Cardiac fibroblast (primary cell): ENCODE measurements around the gene PODNL1.

Experiments
- DNase-seq, 2 donors: peaks; one replicate each; pipeline versions ENCODE4 v3.0.0 to v3.0.0-alpha.2; 2010; ENCODE audit warnings: low read depth in 2 of 2
- H3K4me3 ChIP-seq, 2 donors: replicated peaks in 1 of 2; 1 replicate in 1 of 2; 2 replicates in 1 of 2; pipeline ENCODE4 v1.5.1; 2011; ENCODE audit warnings: low read depth in 2 of 2, low read length in 2 of 2, mild to moderate bottlenecking in 2 of 2, moderate library complexity in 1 of 2
- CTCF ChIP-seq: IDR thresholded peaks from one replicate; pipeline ENCODE4 v1.5.1; 2011; ENCODE audit warnings: low read depth, mild to moderate bottlenecking, low read length, inconsistent platforms

Gene PODNL1

DNA sequence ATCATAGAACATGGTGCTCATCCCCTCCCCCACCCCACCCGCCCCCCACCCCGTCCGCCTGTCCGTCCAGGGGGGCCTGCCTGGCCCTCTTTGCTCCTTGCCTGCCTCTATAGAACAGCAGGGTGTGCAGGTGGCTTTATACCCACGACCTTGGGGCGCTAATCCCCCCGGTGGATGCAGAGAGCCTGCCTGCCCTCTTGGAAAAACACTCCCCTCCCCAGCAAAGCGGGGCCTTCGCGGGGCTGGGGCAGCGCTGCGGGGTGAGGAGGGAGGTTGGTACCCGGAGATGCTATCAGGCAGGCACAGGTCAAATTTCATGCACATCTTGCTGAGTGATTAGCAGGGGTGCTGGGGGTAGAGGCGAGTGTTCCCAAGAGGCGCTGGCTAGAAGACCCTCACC, 46.0 kb upstream of the PODNL1 start:
- no peak overlapping the region for H3K4me3 ChIP-seq
- TF ChIP-seq CTCF: no peak

DNA sequence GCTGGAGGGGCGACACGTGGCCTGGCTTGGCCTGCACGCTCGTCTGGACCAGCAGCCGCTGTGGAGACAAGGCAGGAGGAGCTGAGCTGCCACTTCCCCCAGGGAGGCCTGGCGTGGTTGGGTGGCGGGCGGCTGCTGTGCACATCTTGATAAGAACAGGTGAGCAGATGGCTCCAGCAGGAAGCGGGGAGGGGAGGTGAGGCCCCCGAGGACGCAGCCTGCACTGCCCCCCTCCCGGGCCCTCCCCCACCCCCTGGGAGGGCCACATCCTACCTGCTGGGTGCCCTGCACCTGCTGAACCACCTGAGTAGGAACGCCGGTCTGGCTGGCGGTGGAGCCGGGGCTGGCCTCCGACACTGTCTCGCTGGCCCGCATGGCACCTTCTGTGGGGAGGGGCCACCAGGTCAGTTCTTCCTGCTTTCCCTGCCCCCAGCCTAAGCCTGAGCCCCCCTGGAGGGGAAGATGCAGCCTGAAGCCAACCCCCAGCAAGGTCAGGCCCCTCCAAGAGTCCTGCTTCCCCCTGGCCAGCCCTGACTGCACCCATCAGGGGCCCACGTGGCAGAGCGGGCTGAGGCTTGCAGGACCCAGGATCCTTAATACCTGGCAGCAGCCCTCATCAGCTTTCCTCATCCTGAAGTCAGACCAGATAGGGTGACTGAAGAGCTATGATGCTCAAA, 45.1 kb upstream of the PODNL1 start:
- no peak for DNase-seq
- no peak for TF ChIP-seq CTCF
- H3K4me3 ChIP-seq: no peak overlapping the region

More for the DNA sequence above, 46.0 kb upstream of the PODNL1 start:
- DNase-seq: no peak

DNA sequence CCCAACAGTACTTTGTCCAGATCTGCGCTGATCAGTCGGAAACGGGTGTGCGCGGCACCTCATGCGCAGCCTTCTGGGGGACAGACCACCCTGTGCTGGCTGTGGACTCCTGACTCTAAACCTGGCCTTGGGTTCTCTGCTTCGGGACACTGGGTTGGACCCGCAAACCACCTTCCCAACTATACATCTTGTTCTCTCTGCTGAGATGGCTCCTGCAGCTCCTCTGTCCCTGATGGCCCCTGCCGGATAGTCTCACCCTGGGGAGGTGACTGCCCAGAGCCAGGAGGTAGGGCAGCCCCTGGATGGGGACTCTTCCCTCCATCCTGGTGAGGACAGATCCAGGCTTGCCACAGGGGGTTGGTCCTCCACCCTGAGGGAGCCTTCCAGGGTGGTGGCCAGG, 44.6 kb upstream of the PODNL1 start:
- DNase-seq: no peak
- H3K4me3 ChIP-seq: no peak overlapping the region

GRCh38 chr19:13981988-13982501, 43.8 kb upstream of the PODNL1 start:
- no peak overlapping the region for H3K4me3 ChIP-seq
- no peak for TF ChIP-seq CTCF
- no peak for DNase-seq

More for the DNA sequence above, 44.6 kb upstream of the PODNL1 start:
- TF ChIP-seq CTCF: no peak

- DNase-seq: no peak
- H3K4me3 ChIP-seq: no peak overlapping the region
- TF ChIP-seq CTCF: no peak
Measured at GRCh38 chr19:13981467-13981866, 43.2 kb upstream of the PODNL1 start.

DNA sequence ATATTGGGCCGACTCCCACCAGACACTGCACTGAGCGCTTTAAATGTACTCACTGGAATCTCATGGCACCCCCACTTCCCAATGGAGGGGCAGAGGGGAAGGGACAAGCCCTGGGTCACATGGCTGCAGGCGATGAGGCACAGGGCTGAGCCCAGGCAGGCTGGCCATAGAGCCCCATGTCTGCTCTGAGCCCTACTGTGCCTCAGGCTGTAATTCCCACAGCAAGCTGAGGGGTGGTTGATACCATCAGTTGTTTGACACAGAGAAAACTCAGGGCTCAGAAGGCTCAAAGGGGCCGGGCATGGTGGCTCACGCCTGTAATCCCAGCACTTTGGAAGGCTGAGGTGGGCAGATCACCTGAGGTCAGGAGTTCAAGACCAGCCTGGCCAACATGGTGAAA, 42.8 kb upstream of the PODNL1 start:
- H3K4me3 ChIP-seq: no peak overlapping the region
- DNase-seq: no peak
- no peak for TF ChIP-seq CTCF

- TF ChIP-seq CTCF: no peak
- H3K4me3 ChIP-seq: no peak overlapping the region
- DNase-seq: no peak
Measured at GRCh38 chr19:13980340-13980739, 42.1 kb upstream of the PODNL1 start.
